Neural progenitor cell (in vitro differentiated cells): ENCODE data around the gene NAB2. TPM values are rescaled to one million over a fixed set of nuclear protein-coding genes. Genes with fewer than 3 reads are reported as not detected.
A peak's percentile ranks its signal among the peaks of the same experiment; 100 is the strongest.

Source experiments
- DNase-seq: peaks from one replicate; pipeline ENCODE4 v3.0.0-alpha.2; 2016; ENCODE audit warnings: low spot score
- H2AFZ ChIP-seq: fragments of 200-600 bp; sonication (generic); replicated peaks from 2 replicates; pipeline ENCODE4 v1.6.1; 2016; ENCODE audit warnings: antibody characterized with exemption
- H3F3A ChIP-seq: fragments of 200-600 bp; sonication (generic); 2 replicates; pipeline ENCODE4 v1.6.1; 2016; ENCODE audit warnings: antibody characterized with exemption, low read depth
- H3K27ac ChIP-seq: fragments of 200-600 bp; sonication (generic); 2 replicates; pipeline ENCODE4 v1.5.1; 2016; ENCODE audit warnings: mild to moderate bottlenecking
- H3K27me3 ChIP-seq: fragments of 200-600 bp; sonication (generic); 2 replicates; pipeline ENCODE4 v1.6.1; 2016; ENCODE audit warnings: mild to moderate bottlenecking, moderate library complexity
- H3K36me3 ChIP-seq: fragments of 200-600 bp; sonication (generic); 2 replicates; pipeline ENCODE4 v1.5.1; 2016
- H3K4me1 ChIP-seq: fragments of 200-600 bp; sonication (generic); 2 replicates; pipeline ENCODE4 v1.6.1; 2016; ENCODE audit warnings: mixed run types
- H3K4me2 ChIP-seq: fragments of 200-600 bp; sonication (generic); 2 replicates; pipeline ENCODE4 v1.6.1; 2016
- H3K4me3 ChIP-seq: fragments of 200-600 bp; sonication (generic); 2 replicates; pipeline ENCODE4 v1.5.1; 2016
- H3K79me2 ChIP-seq: fragments of 200-600 bp; sonication (generic); 2 replicates; pipeline ENCODE4 v1.6.1; 2016; ENCODE audit warnings: low read depth
- H3K9ac ChIP-seq: fragments of 200-600 bp; sonication (generic); 2 replicates; pipeline ENCODE4 v1.6.1; 2016
- H3K9me3 ChIP-seq: fragments of 200-600 bp; sonication (generic); 2 replicates; pipeline ENCODE4 v1.5.1; 2016; ENCODE audit warnings: low read depth
- H4K20me1 ChIP-seq: fragments of 200-600 bp; sonication (generic); 2 replicates; pipeline ENCODE4 v1.6.1; 2016; ENCODE audit warnings: low read depth
- H3K27ac Mint-ChIP-seq: 3 replicates; pipeline ENCODE4 v1.8.0; 2021; ENCODE audit warnings: mixed read lengths
- H3K27me3 Mint-ChIP-seq: 2 replicates; pipeline ENCODE4 v1.8.0; 2022; ENCODE audit warnings: low read depth, mild to moderate bottlenecking, inconsistent platforms, moderate library complexity, mixed read lengths; ENCODE audit not compliant: insufficient read depth
- H3K36me3 Mint-ChIP-seq: 3 replicates; pipeline ENCODE4 v1.8.0; 2021; ENCODE audit warnings: mixed read lengths
- H3K4me1 Mint-ChIP-seq: 3 replicates; pipeline ENCODE4 v1.8.0; 2021; ENCODE audit warnings: mixed read lengths
- H3K4me3 Mint-ChIP-seq: 3 replicates; pipeline ENCODE4 v1.8.0; 2021; ENCODE audit warnings: mild to moderate bottlenecking, moderate library complexity, mixed read lengths
- H3K9me3 Mint-ChIP-seq: 3 replicates; pipeline ENCODE4 v1.8.0; 2020; ENCODE audit warnings: mixed read lengths
- CTCF ChIP-seq: fragments of 200-600 bp; sonication (generic); IDR thresholded peaks from 2 replicates; pipeline ENCODE4 v1.5.1; 2017; ENCODE audit warnings: antibody characterized with exemption, mild to moderate bottlenecking
- EZH2 ChIP-seq: fragments of 200-600 bp; sonication (generic); IDR thresholded peaks from 2 replicates; pipeline ENCODE4 v1.6.1; 2017; ENCODE audit warnings: antibody characterized with exemption, mild to moderate bottlenecking, moderate library complexity
- EZH2phosphoT487 ChIP-seq: fragments of 200-600 bp; sonication (generic); IDR thresholded peaks from 2 replicates; pipeline ENCODE4 v1.6.1; 2017; ENCODE audit warnings: antibody characterized with exemption
- total RNA-seq: library from RNA; depleted of rRNA; stranded (reverse); fragments of >200 nt; gene quantifications from 2 replicates; pipeline ENCODE4 v1.2.3, GENCODE V29; 2015; ENCODE audit warnings: low replicate concordance

NAB2 gene
- total RNA-seq, 1 donor from 2014 or later = 19.8 TPM

- Mint-ChIP-seq H3K36me3 (peaks cover 21% of the 10 kb centered on the region), H3K27ac (no peak overlapping the region)
- peaks cover 34% of the 10 kb centered on the region for H3K36me3 ChIP-seq
These were observed 24.8 kb upstream of the NAB2 start for GRCh38 chr12:57063991-57064685.

DNA sequence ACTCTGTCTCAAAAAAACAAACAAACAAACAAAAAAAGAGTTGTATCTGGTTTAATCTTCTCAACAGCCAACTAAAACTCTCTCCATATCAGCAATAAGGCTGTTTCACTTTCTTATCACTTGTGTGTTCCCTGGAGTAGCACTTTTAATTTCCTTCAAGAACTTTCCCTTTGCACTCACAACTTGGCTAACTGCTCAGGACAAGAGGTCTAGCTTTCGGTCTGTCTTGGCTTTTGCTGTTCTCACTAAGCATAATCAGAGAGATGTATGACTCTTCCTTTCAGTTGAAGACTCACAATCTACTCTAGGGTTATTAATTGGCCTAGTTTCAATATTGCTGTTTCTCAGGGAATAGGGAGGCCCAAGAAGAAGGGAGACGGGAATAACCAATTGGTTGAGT lies 22.7 kb upstream of the NAB2 start:
- no peak for TF ChIP-seq EZH2phosphoT487
- no peak for TF ChIP-seq CTCF
- TF ChIP-seq EZH2 = no peak
- Mint-ChIP-seq H3K4me1 (peaks cover 4% of the 10 kb centered on the region), H3K4me3 (no peak overlapping the region)

More at GRCh38 chr12:57063991-57064685, 24.8 kb upstream of the NAB2 start:
- Histone ChIP-seq H3K79me2 (peaks cover 18% of the 10 kb centered on the region), H3K4me1 (no peaks in the 10 kb centered on the region), H3K27ac (no peak overlapping the region), H3K27me3 (no peaks in the 10 kb centered on the region), H3F3A (peaks cover 30% of the 10 kb centered on the region), H3K4me2 (no peak overlapping the region), H3K9me3 (no peaks in the 10 kb centered on the region), H3K9ac (peak overlapping the region; percentile 21), H2AFZ (no peak overlapping the region), H3K4me3 (no peak overlapping the region), H4K20me1 (no peaks in the 10 kb centered on the region)
- TF ChIP-seq CTCF (no peak), EZH2 (no peak), EZH2phosphoT487 (no peak)
- no peak for DNase-seq
- H3K4me1 Mint-ChIP-seq = no peaks in the 10 kb centered on the region
- peaks cover 2% of the 10 kb centered on the region for H3K27me3 Mint-ChIP-seq
- H3K9me3 Mint-ChIP-seq = no peaks in the 10 kb centered on the region
- no peak overlapping the region for H3K4me3 Mint-ChIP-seq

DNA sequence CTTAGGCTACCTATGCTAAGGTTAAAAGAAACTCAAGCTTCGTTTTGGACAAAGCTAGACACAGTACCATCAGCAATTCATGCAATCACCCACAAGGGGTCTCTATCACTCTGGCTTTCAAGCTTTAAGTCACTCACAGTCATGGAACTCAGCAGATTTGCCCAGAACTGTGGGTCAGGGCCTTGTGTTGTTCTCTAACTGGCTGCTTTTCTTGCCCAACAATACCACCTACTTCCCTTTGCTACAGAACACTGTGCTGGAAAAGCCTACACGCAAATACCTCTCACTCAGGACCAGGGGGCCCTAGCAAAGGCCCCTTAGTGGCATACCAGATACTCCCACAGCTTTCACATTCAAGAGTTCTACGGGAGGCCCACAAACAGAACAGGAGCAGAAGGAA lies 19.4 kb upstream of the NAB2 start:
- DNase-seq = peak; percentile 87
- Mint-ChIP-seq H3K4me3 (peak overlapping the region; percentile 1), H3K27me3 (no peaks in the 10 kb centered on the region), H3K27ac (peak overlapping the region; percentile 55), H3K36me3 (peaks cover 23% of the 10 kb centered on the region), H3K9me3 (no peaks in the 10 kb centered on the region), H3K4me1 (peaks cover 4% of the 10 kb centered on the region)
- H3F3A ChIP-seq = peaks cover 28% of the 10 kb centered on the region
- no peaks in the 10 kb centered on the region for H3K27me3 ChIP-seq
- H3K9me3 ChIP-seq = no peaks in the 10 kb centered on the region
- H3K9ac ChIP-seq = no peak overlapping the region
- no peak overlapping the region for H3K4me3 ChIP-seq
- no peak overlapping the region for H3K27ac ChIP-seq
- H3K4me1 ChIP-seq = no peaks in the 10 kb centered on the region
- no peak overlapping the region for H2AFZ ChIP-seq
- TF ChIP-seq EZH2phosphoT487 (no peak), CTCF (peak; percentile 87)
- no peaks in the 10 kb centered on the region for H4K20me1 ChIP-seq
- peaks cover 42% of the 10 kb centered on the region for H3K79me2 ChIP-seq
- no peak overlapping the region for H3K4me2 ChIP-seq
- peaks cover 24% of the 10 kb centered on the region for H3K36me3 ChIP-seq

More for the DNA sequence above, 22.7 kb upstream of the NAB2 start:
- Histone ChIP-seq H3K4me2 (no peak overlapping the region), H3K4me3 (no peak overlapping the region), H3K4me1 (no peaks in the 10 kb centered on the region), H3K79me2 (peaks cover 20% of the 10 kb centered on the region), H3K27me3 (no peaks in the 10 kb centered on the region), H2AFZ (no peak overlapping the region), H3K36me3 (peaks cover 33% of the 10 kb centered on the region), H4K20me1 (no peaks in the 10 kb centered on the region), H3K9me3 (no peaks in the 10 kb centered on the region), H3F3A (peaks cover 43% of the 10 kb centered on the region), H3K9ac (no peak overlapping the region), H3K27ac (no peak overlapping the region)
- peaks cover 20% of the 10 kb centered on the region for H3K36me3 Mint-ChIP-seq
- H3K27me3 Mint-ChIP-seq = peaks cover 2% of the 10 kb centered on the region
- DNase-seq = no peak
- no peak overlapping the region for H3K27ac Mint-ChIP-seq
- H3K9me3 Mint-ChIP-seq = no peaks in the 10 kb centered on the region
